CD4-positive, alpha-beta memory T cell (primary cell): ENCODE results near the gene ANGPTL8. TPM values are rescaled to one million over a fixed set of nuclear protein-coding genes. Genes with fewer than 3 reads are reported as not detected.

Experiments
- CTCF ChIA-PET: fragments of 350-600 bp; sonication (Branson Sonifier 250); formaldehyde crosslinking; loops from one replicate; lab custom pipeline; 2021; ENCODE audit warnings: inconsistent platforms; ENCODE audit not compliant: partially characterized antibody; lab: Charles Lee
- POLR2A ChIA-PET: fragments of 350-600 bp; sonication (Branson Sonifier 250); formaldehyde crosslinking; loops from one replicate; lab custom pipeline; 2021; ENCODE audit not compliant: partially characterized antibody; lab: Charles Lee
- DNase-seq, 5 donors: peaks; one replicate each; pipeline versions ENCODE4 v3.0.0 to v3.0.0-alpha.2; 2020 to 2022; ENCODE audit warnings: mixed read lengths in 1 of 5
- H3K27ac ChIP-seq: one replicate; pipeline ENCODE4 v1.7.0; 2013; ENCODE audit warnings: low read depth, low read length
- H3K27me3 ChIP-seq: 2 replicates; pipeline ENCODE4 v1.7.0; 2013; ENCODE audit warnings: mild to moderate bottlenecking, low read length, moderate library complexity; ENCODE audit not compliant: insufficient read depth
- H3K36me3 ChIP-seq: 2 replicates; pipeline ENCODE4 v1.7.0; 2013; ENCODE audit warnings: mild to moderate bottlenecking, low read length, moderate library complexity; ENCODE audit not compliant: insufficient read depth
- H3K4me1 ChIP-seq: 2 replicates; pipeline ENCODE4 v1.7.0; 2013; ENCODE audit warnings: mild to moderate bottlenecking, low read length, moderate library complexity; ENCODE audit not compliant: insufficient read depth
- H3K4me3 ChIP-seq, 2 donors: one replicate each; pipeline ENCODE4 v1.7.0; 2013; ENCODE audit warnings: low read length in 2 of 2, mild to moderate bottlenecking in 1 of 2
- H3K9me3 ChIP-seq, 2 donors: one replicate each; pipeline ENCODE4 v1.7.0; 2013; ENCODE audit warnings: low read length in 2 of 2, control low read depth in 1 of 2; ENCODE audit not compliant: control insufficient read depth in 1 of 2
- H3K27ac Mint-ChIP-seq, 7 donors: one replicate each; pipeline ENCODE4 v1.8.0; 2020 to 2021; ENCODE audit warnings: mixed read lengths in 7 of 7, mild to moderate bottlenecking in 6 of 7, inconsistent platforms in 3 of 7, moderate library complexity in 3 of 7
- H3K27me3 Mint-ChIP-seq, 2 donors: one replicate each; pipeline ENCODE4 v1.8.0; 2020 to 2021; ENCODE audit warnings: mixed read lengths in 2 of 2
- H3K36me3 Mint-ChIP-seq, 2 donors: one replicate each; pipeline ENCODE4 v1.8.0; 2020 to 2021; ENCODE audit warnings: mixed read lengths in 2 of 2, inconsistent platforms in 1 of 2, mild to moderate bottlenecking in 1 of 2
- H3K4me1 Mint-ChIP-seq, 4 donors: one replicate each; pipeline ENCODE4 v1.8.0; 2020 to 2021; ENCODE audit warnings: mixed read lengths in 4 of 4, mild to moderate bottlenecking in 1 of 4
- H3K4me3 Mint-ChIP-seq, 8 donors: one replicate each; pipeline ENCODE4 v1.8.0; 2020 to 2021; ENCODE audit warnings: mixed read lengths in 8 of 8, mild to moderate bottlenecking in 7 of 8, moderate library complexity in 6 of 8, inconsistent platforms in 3 of 8
- H3K9me3 Mint-ChIP-seq, 8 donors: one replicate each; pipeline ENCODE4 v1.8.0; 2020 to 2021; ENCODE audit warnings: mixed read lengths in 8 of 8, mild to moderate bottlenecking in 5 of 8, inconsistent platforms in 3 of 8, moderate library complexity in 1 of 8
- intact Hi-C: fragments of 100-400 bp; cut with micrococcal nuclease; formaldehyde crosslinking; loops from one replicate; pipeline ENCODE4 v1.15.1; 2023
- polyA plus RNA-seq, 2 donors: library from polyadenylated mRNA; unstranded; fragments of 300-500 nt; fragmentation: Illumina TruSeq; gene quantifications; one replicate each; pipeline ENCODE4 v1.2.3, GENCODE V29; 2021
- total RNA-seq, 2 experiments: library from RNA; stranded (reverse); gene quantifications; one replicate each; pipeline ENCODE4 v1.2.3, GENCODE V29; 2021

Gene ANGPTL8
- total RNA-seq, result not detected
- not detected for polyA plus RNA-seq

- Mint-ChIP-seq H3K4me3 (no peak within 1 kb of the TSS), H3K27me3 (peaks cover 5% of the 10 kb centered on the region in 2 donors), H3K4me1 (peaks cover 2 to 6% (median 4%) of the 10 kb centered on the region in 4 donors), H3K36me3 (peaks cover 0 to 3% of the 10 kb centered on the region in 2 donors), H3K9me3 (peaks cover 2 to 23% (median 13%) of the 10 kb centered on the region in 8 donors), H3K27ac (no peak within 1 kb of the TSS)
- intact Hi-C loops, result no loop called here
- Histone ChIP-seq H3K27ac (no peak within 1 kb of the TSS), H3K4me1 (peaks cover 5% of the 10 kb centered on the region), H3K27me3 (no peaks in the 10 kb centered on the region), H3K36me3 (no peaks in the 10 kb centered on the region), H3K4me3 (no peak within 1 kb of the TSS), H3K9me3 (no peaks in the 10 kb centered on the region)
- CTCF ChIA-PET, result no interaction called here
- POLR2A ChIA-PET, result no interaction called here
- no peak for DNase-seq
Measured at GRCh38 chr19:11239377-11240000, at the start of gene ANGPTL8. Gene ANGPTL8 (plus strand): TSS chr19:11239619. CDS start chr19:11239638, 19 bp downstream.

DNA sequence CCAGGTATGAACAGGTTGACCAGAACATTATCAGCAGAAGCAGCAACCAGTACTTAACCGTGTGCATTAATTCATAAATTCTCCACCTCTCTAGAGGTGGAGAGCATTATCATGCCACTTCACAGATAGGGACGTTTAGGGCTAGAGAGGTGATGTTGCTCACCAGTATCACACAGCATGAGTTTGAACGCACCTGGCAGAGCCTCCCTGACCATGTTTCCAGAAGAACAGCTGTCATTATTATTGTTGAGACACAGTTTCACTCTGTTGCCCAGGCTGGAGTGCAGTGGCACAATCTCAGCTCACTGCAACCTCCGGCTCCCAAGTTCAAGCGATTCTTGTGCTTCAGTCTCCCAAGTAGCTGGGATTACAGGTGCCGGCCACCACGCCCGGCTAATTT is 48.9 kb upstream of the ANGPTL8 start:
- intact Hi-C loops, result no loop called here
- POLR2A ChIA-PET, result no interaction called here
- H3K27ac Mint-ChIP-seq, result no peak overlapping the region
- H3K9me3 Mint-ChIP-seq, result no peaks in the 10 kb centered on the region
- no peak overlapping the region for H3K27ac ChIP-seq
- peaks cover under 1% of the 10 kb centered on the region in 2 donors for H3K27me3 Mint-ChIP-seq
- H3K9me3 ChIP-seq, result no peaks in the 10 kb centered on the region
- H3K4me3 ChIP-seq, result no peak overlapping the region
- H3K4me1 Mint-ChIP-seq, result peaks cover under 1 to 2% (median 1%) of the 10 kb centered on the region in 4 donors
- H3K4me3 Mint-ChIP-seq, result no peak overlapping the region
- H3K36me3 ChIP-seq, result no peaks in the 10 kb centered on the region
- no peaks in the 10 kb centered on the region for H3K27me3 ChIP-seq
- DNase-seq, result no peak
- CTCF ChIA-PET, result no interaction called here
- peaks cover 7% of the 10 kb centered on the region for H3K4me1 ChIP-seq
- no peaks in the 10 kb centered on the region for H3K36me3 Mint-ChIP-seq

GRCh38 chr19:11191273-11191755 is 48.1 kb upstream of the ANGPTL8 start:
- Histone ChIP-seq H3K27me3 (no peaks in the 10 kb centered on the region), H3K4me1 (peaks cover 7% of the 10 kb centered on the region), H3K4me3 (no peak overlapping the region), H3K36me3 (no peaks in the 10 kb centered on the region), H3K9me3 (no peaks in the 10 kb centered on the region), H3K27ac (no peak overlapping the region)
- no peaks in the 10 kb centered on the region for H3K9me3 Mint-ChIP-seq
- DNase-seq, result no peak
- H3K27ac Mint-ChIP-seq, result no peak overlapping the region
- CTCF ChIA-PET, result no interaction called here
- H3K4me3 Mint-ChIP-seq, result no peak overlapping the region
- peaks cover 2% of the 10 kb centered on the region in 2 donors for H3K27me3 Mint-ChIP-seq
- POLR2A ChIA-PET, result no interaction called here
- no peaks in the 10 kb centered on the region for H3K36me3 Mint-ChIP-seq
- intact Hi-C loops, result no loop called here
- H3K4me1 Mint-ChIP-seq, result peaks cover 2 to 9% (median 5%) of the 10 kb centered on the region in 4 donors

DNA sequence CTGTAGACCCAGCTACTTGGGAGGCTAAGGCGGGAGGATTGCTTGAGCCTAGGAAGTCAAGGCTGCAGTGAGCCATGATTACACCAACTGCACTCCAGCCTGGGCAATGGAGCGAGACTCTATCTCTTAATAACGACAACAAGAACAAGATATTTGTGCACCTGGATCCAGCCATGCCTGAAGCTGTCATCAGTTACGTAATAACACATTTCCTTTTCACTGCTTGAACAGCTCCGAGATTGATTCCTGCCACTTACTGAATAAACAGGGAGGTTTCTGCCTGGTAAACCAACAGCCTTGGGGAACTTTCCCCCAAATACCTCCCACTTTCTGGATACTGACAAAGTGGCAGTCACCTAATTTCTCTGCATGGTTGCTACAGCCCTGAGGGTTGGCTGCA is 47.5 kb upstream of the ANGPTL8 start:
- CTCF ChIA-PET, result interaction anchor here (0.7 kb wide), 1 partner anchor 79 kb away, joined by 3 read pairs; no protein-coding TSS in a partner anchor
- Histone ChIP-seq H3K27me3 (no peaks in the 10 kb centered on the region), H3K27ac (no peak overlapping the region), H3K4me3 (no peak overlapping the region), H3K36me3 (no peaks in the 10 kb centered on the region), H3K9me3 (no peaks in the 10 kb centered on the region), H3K4me1 (peaks cover 12% of the 10 kb centered on the region)
- Mint-ChIP-seq H3K4me1 (peaks cover 2 to 13% (median 7%) of the 10 kb centered on the region in 4 donors), H3K36me3 (no peaks in the 10 kb centered on the region), H3K27me3 (peaks cover 2 to 4% of the 10 kb centered on the region in 2 donors), H3K9me3 (no peaks in the 10 kb centered on the region), H3K4me3 (no peak overlapping the region), H3K27ac (no peak overlapping the region)
- DNase-seq, result no peak
- intact Hi-C loops, result no loop called here
- POLR2A ChIA-PET, result no interaction called here

DNA sequence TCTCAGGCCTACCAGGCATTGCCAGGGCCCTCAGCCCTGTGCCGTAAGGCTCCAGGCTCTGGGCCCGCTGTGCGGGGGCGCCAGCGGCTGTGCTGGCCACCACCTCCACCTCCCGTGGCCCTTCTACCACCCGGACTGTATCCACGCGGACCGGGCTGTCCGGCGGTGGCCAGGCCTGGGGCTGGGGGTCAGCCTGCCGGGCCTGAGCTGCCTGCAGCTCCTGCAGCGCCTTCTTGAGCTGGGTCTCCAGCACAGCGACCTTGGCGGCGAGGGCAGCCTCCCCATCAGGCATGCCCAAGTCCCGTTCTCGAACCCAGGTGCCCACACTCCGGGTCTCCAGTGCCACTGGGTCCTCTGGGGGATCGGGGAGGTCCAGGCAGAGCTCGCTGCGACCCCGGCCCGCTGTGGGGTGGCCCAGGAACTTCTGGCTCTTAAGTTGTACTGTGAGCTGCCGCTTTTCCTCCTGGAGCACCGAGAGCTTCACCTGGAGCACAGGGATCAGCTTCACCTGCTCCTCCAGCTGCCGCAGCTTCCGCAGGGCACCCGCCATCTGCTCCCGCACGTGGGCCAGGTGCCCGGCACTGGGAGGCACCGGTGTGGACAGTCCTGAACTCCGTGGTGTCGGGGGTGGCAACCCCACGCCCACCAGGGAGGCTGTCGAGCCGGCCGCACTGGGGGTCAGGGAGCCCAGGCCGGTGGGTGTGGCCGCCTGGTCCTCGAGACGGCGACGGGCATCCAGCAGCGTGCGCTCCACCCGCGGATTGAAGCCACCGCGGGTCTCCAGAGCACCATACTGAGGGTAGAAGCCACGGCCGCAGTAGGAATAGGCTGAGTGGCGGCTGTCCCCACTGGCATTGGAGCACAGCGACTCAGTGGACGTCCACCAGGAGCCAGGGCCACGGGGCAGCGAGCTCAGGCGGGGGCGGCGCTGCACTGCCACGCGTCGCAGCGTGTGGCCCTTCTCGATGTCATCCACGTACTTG is 46.2 kb upstream of the ANGPTL8 start:
- Histone ChIP-seq H3K36me3 (no peaks in the 10 kb centered on the region), H3K4me1 (peaks cover 16% of the 10 kb centered on the region), H3K4me3 (no peak overlapping the region), H3K9me3 (no peaks in the 10 kb centered on the region), H3K27me3 (no peaks in the 10 kb centered on the region), H3K27ac (no peak overlapping the region)
- Mint-ChIP-seq H3K4me1 (peaks cover 3 to 13% (median 8%) of the 10 kb centered on the region in 4 donors), H3K36me3 (no peaks in the 10 kb centered on the region), H3K27me3 (peaks cover 2 to 4% of the 10 kb centered on the region in 2 donors), H3K4me3 (no peak overlapping the region), H3K27ac (no peak overlapping the region), H3K9me3 (no peaks in the 10 kb centered on the region)
- CTCF ChIA-PET, result interaction anchor here (1.1 kb wide), 1 partner anchor 11 kb away, joined by 3 read pairs; no protein-coding TSS in a partner anchor
- no peak for DNase-seq
- POLR2A ChIA-PET, result no interaction called here
- intact Hi-C loops, result no loop called here

- Histone ChIP-seq H3K27ac (no peak overlapping the region), H3K4me1 (peaks cover 16% of the 10 kb centered on the region), H3K9me3 (no peaks in the 10 kb centered on the region), H3K36me3 (no peaks in the 10 kb centered on the region), H3K4me3 (no peak overlapping the region), H3K27me3 (no peaks in the 10 kb centered on the region)
- Mint-ChIP-seq H3K36me3 (no peaks in the 10 kb centered on the region), H3K27me3 (peaks cover 2 to 4% of the 10 kb centered on the region in 2 donors), H3K9me3 (no peaks in the 10 kb centered on the region), H3K4me1 (peaks cover 3 to 13% (median 8%) of the 10 kb centered on the region in 4 donors), H3K27ac (no peak overlapping the region), H3K4me3 (no peak overlapping the region)
- CTCF ChIA-PET, result interaction anchor here (1.3 kb wide), 1 partner anchor 57 kb away, joined by 3 read pairs; no protein-coding TSS in a partner anchor
- intact Hi-C loops, result no loop called here
- POLR2A ChIA-PET, result no interaction called here
- DNase-seq, result no peak
Measured at GRCh38 chr19:11194173-11194572, 45.2 kb upstream of the ANGPTL8 start.
